H1 (cell line): ENCODE measurements around the gene GPR176. TPM values are rescaled to one million over a fixed set of nuclear protein-coding genes. Genes with fewer than 3 reads are reported as not detected.

Experiments used
- CHD2 ChIP-seq: IDR thresholded peaks from 2 replicates; pipeline ENCODE4 v1.6.1; 2012; ENCODE audit warnings: low read length, improper control_type of control experiment
- CREB1 ChIP-seq: IDR thresholded peaks from 2 replicates; pipeline ENCODE4 v1.6.1; 2012; ENCODE audit warnings: inconsistent platforms
- EGR1 ChIP-seq: IDR thresholded peaks from 2 replicates; pipeline ENCODE4 v1.6.1; 2011; ENCODE audit warnings: low read depth, low read length, borderline replicate concordance
- GABPA ChIP-seq: IDR thresholded peaks from 2 replicates; pipeline ENCODE4 v1.6.1; 2011; ENCODE audit warnings: mild to moderate bottlenecking, low read length, moderate library complexity, borderline replicate concordance; ENCODE audit not compliant: insufficient read depth
- SAP30 ChIP-seq: fragments of 300-600 bp; sonication (generic); IDR thresholded peaks from 2 replicates; pipeline ENCODE4 v1.7.1; 2012; ENCODE audit warnings: low read length, moderate library complexity, mild to moderate bottlenecking, inconsistent platforms; ENCODE audit not compliant: insufficient read depth, insufficient replicate concordance
- polyA plus RNA-seq, 7 experiments: library from polyadenylated mRNA; depleted of rRNA in 3 of 7; stranded (reverse) in 5 of 7; unstranded in 2 of 7; fragments of >200 nt in 5 of 7; fragments of 200-250 nt in 2 of 7; gene quantifications; 1 replicate in 5 of 7; 2 replicates in 1 of 7; 4 replicates in 1 of 7; pipeline versions ENCODE4 v1.2.1 to v1.2.3, GENCODE V29; 2011 to 2013; ENCODE audit warnings: missing spikeins in 2 of 7, mixed read lengths in 2 of 7
- total RNA-seq: library from RNA; stranded (reverse); fragmentation: NEBNext Ultra II Directional; extraction: Animal tissue kit (Norgen Biotek cat#: 25700); gene quantifications from 2 replicates; pipeline ENCODE4 v1.2.1, GENCODE V29; 2021

GPR176 gene
- total and polyA plus RNA-seq, 2 of the 8 experiments (the other 6 are each of a cell fraction or from before 2014, with no cell fraction given): 190 to 281 TPM

GRCh38 chr15:39807791-39808190 is 112.3 kb downstream of the GPR176 start (continued):
- TF ChIP-seq CREB1 (no peak), GABPA (no peak), EGR1 (peak; percentile 46; the same call in 1 of the 2 replicates), CHD2 (no peak), SAP30 (no peak)
